BLaER1 treated with 17β-estradiol and CSF1 and Interleukin-3, amounts not matched to agents 10 nM and 100 nM (cell line): ENCODE measurements around the gene SLC34A1.

Source experiments
- H3K27ac ChIP-seq, 11 experiments: shearing (Covaris generic); formaldehyde crosslinking; 2 replicates each; pipeline ENCODE4 v1.8.1; 2022
- H3K27me3 ChIP-seq, 11 experiments: shearing (Covaris generic); formaldehyde crosslinking; 2 replicates each; pipeline ENCODE4 v1.8.1; 2022
- H3K36me3 ChIP-seq, 11 experiments: shearing (Covaris generic); formaldehyde crosslinking; 2 replicates each; pipeline ENCODE4 v1.8.1; 2022
- H3K4me1 ChIP-seq, 10 experiments: shearing (Covaris generic); formaldehyde crosslinking; 2 replicates each; pipeline ENCODE4 v1.8.1; 2022
- H3K4me2 ChIP-seq, 11 experiments: shearing (Covaris generic); formaldehyde crosslinking; 2 replicates each; pipeline ENCODE4 v1.8.1; 2022
- H3K4me3 ChIP-seq, 10 experiments: shearing (Covaris generic); formaldehyde crosslinking; 2 replicates each; pipeline ENCODE4 v1.8.1; 2022
- H3K9ac ChIP-seq, 11 experiments: shearing (Covaris generic); formaldehyde crosslinking; 2 replicates each; pipeline ENCODE4 v1.8.1; 2022
- H3K9me3 ChIP-seq, 11 experiments: shearing (Covaris generic); formaldehyde crosslinking; replicated peaks in 1 of 11; 2 replicates each; pipeline ENCODE4 v1.8.1; 2022
- H4K20me1 ChIP-seq, 11 experiments: shearing (Covaris generic); formaldehyde crosslinking; 2 replicates each; pipeline ENCODE4 v1.8.1; 2022
- Cebpa-rat ChIP-seq, 11 experiments: shearing (Covaris generic); IDR thresholded peaks; 2 replicates each; pipeline ENCODE4 v1.8.1; 2022

The SLC34A1 gene

GRCh38 chr5:177351392-177352329, 32.6 kb upstream of the SLC34A1 start, which contains the start of gene LMAN2:
TSS of gene LMAN2 (minus strand) at chr5:177351668. CDS start at chr5:177351647, 21 bp downstream.
- no peaks in the 10 kb centered on the region for H3K27me3 ChIP-seq
- peaks cover 62 to 89% (median 79%) of the 10 kb centered on the region in 10 experiments for H3K4me1 ChIP-seq
- TF ChIP-seq Cebpa-rat (IDR thresholded peaks at IDR 0.05) = no peak
- peak within 1 kb of the TSS; percentile 90 to 100 (median 97) for H3K4me2 ChIP-seq
- H4K20me1 ChIP-seq = peaks cover 30 to 46% (median 37%) of the 10 kb centered on the region in 11 experiments; a peak in 19 of 22 replicates
- H3K4me3 ChIP-seq = peak within 1 kb of the TSS; percentile 79 to 96 (median 93)
- peak within 1 kb of the TSS; percentile 86 to 96 (median 93) for H3K9ac ChIP-seq
- H3K9me3 ChIP-seq = peaks cover 0 to 6% (median 0%) of the 10 kb centered on the region in 11 experiments; a peak in 2 of 22 replicates
- H3K36me3 ChIP-seq = peaks cover 19 to 35% (median 33%) of the 10 kb centered on the region in 11 experiments
- H3K27ac ChIP-seq = peak within 1 kb of the TSS; percentile 88 to 96 (median 93)

DNA sequence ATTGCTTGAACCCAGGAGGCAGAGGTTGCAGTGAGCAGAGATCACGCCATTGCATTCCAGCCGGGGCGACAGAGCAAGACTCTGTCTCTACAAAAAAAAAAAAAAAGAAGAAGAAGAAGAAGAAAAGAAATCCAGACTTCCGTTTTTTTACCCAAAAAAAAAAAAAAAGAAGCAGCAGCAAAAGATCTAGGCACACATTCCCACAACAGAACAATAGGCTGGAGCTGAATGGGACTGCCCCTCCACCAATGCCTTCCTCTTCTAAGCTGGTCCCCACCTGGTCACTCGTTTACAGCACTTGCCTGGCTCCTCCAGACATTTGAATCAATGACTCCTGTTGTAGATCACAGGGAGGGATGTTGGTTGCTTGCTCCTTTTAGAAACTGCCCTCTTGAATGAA, 31.1 kb upstream of the SLC34A1 start:
- Histone ChIP-seq H4K20me1 (peaks cover 19 to 31% (median 23%) of the 10 kb centered on the region in 11 experiments; a peak in 19 of 22 replicates), H3K9me3 (peaks cover 0 to 6% (median 0%) of the 10 kb centered on the region in 11 experiments; a peak in 2 of 22 replicates), H3K4me1 (peaks cover 69 to 87% (median 80%) of the 10 kb centered on the region in 10 experiments), H3K4me2 (peak overlapping the region in 6 of 11 experiments; percentile 73 to 98 (median 87); a peak in 10 of 22 replicates), H3K9ac (no peak overlapping the region), H3K4me3 (no peak overlapping the region), H3K36me3 (peaks cover 7 to 21% (median 20%) of the 10 kb centered on the region in 11 experiments; a peak in 18 of 22 replicates), H3K27me3 (no peaks in the 10 kb centered on the region), H3K27ac (no peak overlapping the region)
- TF ChIP-seq Cebpa-rat (IDR thresholded peaks at IDR 0.05) = no peak

GRCh38 chr5:177354256-177354655, 30.0 kb upstream of the SLC34A1 start:
- TF ChIP-seq Cebpa-rat (IDR thresholded peaks at IDR 0.05) = no peak
- H3K36me3 ChIP-seq = peaks cover 1 to 11% (median 9%) of the 10 kb centered on the region in 11 experiments; a peak in 18 of 22 replicates
- peaks cover 8 to 20% (median 12%) of the 10 kb centered on the region in 11 experiments; a peak in 19 of 22 replicates for H4K20me1 ChIP-seq
- peaks cover 0 to 6% (median 0%) of the 10 kb centered on the region in 11 experiments; a peak in 2 of 22 replicates for H3K9me3 ChIP-seq
- H3K27ac ChIP-seq = no peak overlapping the region
- H3K4me3 ChIP-seq = no peak overlapping the region
- H3K9ac ChIP-seq = no peak overlapping the region
- peaks cover 70 to 87% (median 80%) of the 10 kb centered on the region in 10 experiments for H3K4me1 ChIP-seq
- H3K4me2 ChIP-seq = peak overlapping the region in 5 of 11 experiments; percentile 93 to 99 (median 98); a peak in 10 of 22 replicates
- H3K27me3 ChIP-seq = no peaks in the 10 kb centered on the region

DNA sequence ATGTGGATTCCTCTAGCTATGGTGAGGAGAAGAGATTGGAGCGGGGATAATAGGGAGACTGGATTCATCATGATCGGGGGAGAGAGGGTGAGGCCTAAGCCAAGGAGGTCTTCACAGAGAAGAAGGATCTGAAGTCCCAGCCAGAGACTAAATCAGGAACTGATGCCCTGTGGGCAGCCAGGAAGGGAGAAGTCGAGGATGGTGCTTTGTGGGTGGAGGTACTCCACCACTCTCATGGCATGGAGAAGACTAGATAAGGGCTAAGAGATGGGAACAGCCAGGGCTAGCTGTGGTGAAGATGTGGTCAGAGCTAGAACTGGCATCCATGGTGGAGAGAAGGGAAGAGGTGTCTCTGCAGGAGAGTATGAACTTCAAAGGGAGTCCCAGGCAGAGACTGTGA, 29.5 kb upstream of the SLC34A1 start:
- peak overlapping the region in 2 of 11 experiments; percentile 0 to 1; a peak in 1 of 22 replicates for H3K27ac ChIP-seq
- no peak overlapping the region for H3K4me3 ChIP-seq
- no peaks in the 10 kb centered on the region for H3K27me3 ChIP-seq
- peaks cover 0 to 6% (median 4%) of the 10 kb centered on the region in 11 experiments; a peak in 10 of 22 replicates for H3K36me3 ChIP-seq
- peaks cover 3 to 15% (median 7%) of the 10 kb centered on the region in 11 experiments; a peak in 18 of 22 replicates for H4K20me1 ChIP-seq
- no peak for TF ChIP-seq Cebpa-rat (IDR thresholded peaks at IDR 0.05)
- H3K4me2 ChIP-seq = peak overlapping the region in 9 of 11 experiments; percentile 93 to 99 (median 98); a peak in 17 of 22 replicates
- peaks cover 70 to 87% (median 80%) of the 10 kb centered on the region in 10 experiments for H3K4me1 ChIP-seq
- no peak overlapping the region for H3K9ac ChIP-seq
- H3K9me3 ChIP-seq = peaks cover 0 to 6% (median 0%) of the 10 kb centered on the region in 11 experiments; a peak in 2 of 22 replicates

DNA sequence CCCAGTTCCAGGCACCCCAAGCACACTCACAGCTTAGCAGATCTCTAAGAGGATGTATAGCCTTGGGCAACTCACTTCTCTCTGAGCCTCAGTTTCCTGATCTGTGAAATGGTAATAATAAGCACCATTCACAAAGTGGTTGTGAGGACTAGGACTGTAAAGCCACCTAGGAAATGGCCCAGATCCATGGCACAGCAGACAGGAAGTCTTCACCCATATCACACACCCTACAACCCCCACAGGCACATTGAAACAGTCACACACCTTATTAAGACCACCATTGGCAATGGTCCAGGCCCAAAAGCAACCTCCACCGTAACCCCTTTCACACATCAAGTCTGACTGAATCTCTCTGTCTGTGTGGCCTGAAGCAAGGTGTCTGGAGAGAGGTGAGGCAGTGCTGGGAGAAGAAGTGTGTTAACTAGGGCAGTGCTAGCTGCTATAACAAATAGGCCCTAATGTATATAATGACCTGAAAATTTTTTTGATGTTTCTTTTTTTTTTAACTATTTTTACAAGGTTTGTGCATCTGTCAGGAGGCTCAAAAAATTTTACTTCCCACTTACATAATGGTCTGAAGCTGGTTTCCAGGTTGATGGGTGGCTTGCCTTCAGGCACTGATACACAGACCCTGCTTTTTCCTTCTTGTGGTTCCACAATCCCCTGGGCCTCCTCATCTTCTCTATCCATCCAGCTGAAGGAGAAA, 28.9 kb upstream of the SLC34A1 start:
- peaks cover 0 to 14% (median 1%) of the 10 kb centered on the region in 11 experiments; a peak in 14 of 22 replicates for H4K20me1 ChIP-seq
- no peaks in the 10 kb centered on the region for H3K27me3 ChIP-seq
- H3K27ac ChIP-seq = peak overlapping the region in 4 of 11 experiments; percentile 0 to 88 (median 42); a peak in 3 of 22 replicates
- 0 out of 22 replicates have a peak overlapping the region, but pooled peaks of 1 of the 11 experiments have one; percentile 8 for H3K9ac ChIP-seq
- TF ChIP-seq Cebpa-rat (IDR thresholded peaks at IDR 0.05) = no peak
- H3K9me3 ChIP-seq = peaks cover 0 to 6% (median 0%) of the 10 kb centered on the region in 11 experiments; a peak in 2 of 22 replicates
- peaks cover 69 to 87% (median 80%) of the 10 kb centered on the region in 10 experiments for H3K4me1 ChIP-seq
- H3K36me3 ChIP-seq = peaks cover 0 to under 1% (median 0%) of the 10 kb centered on the region in 11 experiments; a peak in 1 of 22 replicates
- H3K4me3 ChIP-seq = no peak overlapping the region
- H3K4me2 ChIP-seq = peak overlapping the region; percentile 93 to 100 (median 99)

GRCh38 chr5:177355868-177356168, 28.4 kb upstream of the SLC34A1 start:
- peak overlapping the region in 5 of 11 experiments; percentile 6 to 88 (median 83); a peak in 5 of 22 replicates for H3K27ac ChIP-seq
- H3K9ac ChIP-seq = 0 out of 22 replicates have a peak overlapping the region, but pooled peaks of 1 of the 11 experiments have one; percentile 8
- peak overlapping the region; percentile 93 to 100 (median 99) for H3K4me2 ChIP-seq
- peaks cover 0 to 11% (median 0%) of the 10 kb centered on the region in 11 experiments; a peak in 5 of 22 replicates for H4K20me1 ChIP-seq
- H3K4me1 ChIP-seq = peaks cover 66 to 86% (median 77%) of the 10 kb centered on the region in 10 experiments
- no peak for TF ChIP-seq Cebpa-rat (IDR thresholded peaks at IDR 0.05)
- no peaks in the 10 kb centered on the region for H3K36me3 ChIP-seq
- H3K27me3 ChIP-seq = no peaks in the 10 kb centered on the region
- no peak overlapping the region for H3K4me3 ChIP-seq
- peaks cover 0 to 6% (median 0%) of the 10 kb centered on the region in 11 experiments; a peak in 2 of 22 replicates for H3K9me3 ChIP-seq

DNA sequence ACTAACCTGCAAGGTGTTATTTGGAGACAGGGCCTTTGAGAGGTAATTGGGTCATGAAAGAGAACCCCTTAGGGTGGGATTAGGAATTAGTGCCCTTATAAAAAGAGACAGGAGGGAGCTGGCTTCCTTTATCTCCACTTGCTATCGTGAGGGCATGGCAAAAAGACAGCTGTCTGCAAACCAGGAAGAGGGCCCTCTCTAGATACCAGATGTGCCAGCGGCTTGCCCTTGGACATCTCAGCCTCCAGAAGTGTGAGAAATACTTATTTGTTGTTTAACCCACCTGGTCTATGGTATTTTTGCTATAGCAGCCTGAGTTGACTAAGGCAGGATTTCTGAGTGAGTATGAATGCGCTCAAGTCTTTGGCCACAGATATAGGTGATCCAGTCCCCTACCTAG, 27.5 kb upstream of the SLC34A1 start:
- Histone ChIP-seq H3K4me3 (peak overlapping the region in 5 of 10 experiments; percentile 66 to 81 (median 67); a peak in 2 of 20 replicates), H3K4me1 (peaks cover 73 to 95% (median 86%) of the 10 kb centered on the region in 10 experiments), H3K36me3 (no peaks in the 10 kb centered on the region), H3K27me3 (no peaks in the 10 kb centered on the region), H3K27ac (peak overlapping the region in 5 of 11 experiments; percentile 79 to 88 (median 83); a peak in 9 of 22 replicates), H3K9me3 (peaks cover 0 to 6% (median 0%) of the 10 kb centered on the region in 11 experiments; a peak in 2 of 22 replicates), H3K4me2 (peak overlapping the region; percentile 93 to 100 (median 99)), H3K9ac (peak overlapping the region in 4 of 11 experiments; percentile 9 to 81 (median 80); a peak in 5 of 22 replicates), H4K20me1 (peaks cover 0 to 18% (median 0%) of the 10 kb centered on the region in 11 experiments; a peak in 5 of 22 replicates)
- no peak for TF ChIP-seq Cebpa-rat (IDR thresholded peaks at IDR 0.05)

- Histone ChIP-seq H3K27ac (peak overlapping the region in 9 of 11 experiments; percentile 73 to 88 (median 81); a peak in 17 of 22 replicates), H3K4me2 (peak overlapping the region; percentile 93 to 100 (median 99)), H4K20me1 (peaks cover 0 to 22% (median 0%) of the 10 kb centered on the region in 11 experiments; a peak in 5 of 22 replicates)
Measured at GRCh38 chr5:177357146-177357458, 27.1 kb upstream of the SLC34A1 start.

More at GRCh38 chr5:177357146-177357458, 27.1 kb upstream of the SLC34A1 start:
- Histone ChIP-seq H3K27me3 (no peaks in the 10 kb centered on the region), H3K9ac (peak overlapping the region in 9 of 11 experiments; percentile 73 to 83 (median 80); a peak in 15 of 22 replicates), H3K4me3 (peak overlapping the region; percentile 60 to 81 (median 68); a peak in 18 of 20 replicates), H3K4me1 (peaks cover 74 to 97% (median 87%) of the 10 kb centered on the region in 10 experiments), H3K9me3 (peaks cover 0 to 6% (median 0%) of the 10 kb centered on the region in 11 experiments; a peak in 2 of 22 replicates), H3K36me3 (no peaks in the 10 kb centered on the region)
- TF ChIP-seq Cebpa-rat (IDR thresholded peaks at IDR 0.05) = no peak
